Measurements from ENCODE around the gene MT1X.
"Not testable (repeated sequence)": the region's sequence is repeated elsewhere in the genome, so short reads cannot be mapped to it uniquely, and the experiment has no call there.

The MT1X gene

DNA sequence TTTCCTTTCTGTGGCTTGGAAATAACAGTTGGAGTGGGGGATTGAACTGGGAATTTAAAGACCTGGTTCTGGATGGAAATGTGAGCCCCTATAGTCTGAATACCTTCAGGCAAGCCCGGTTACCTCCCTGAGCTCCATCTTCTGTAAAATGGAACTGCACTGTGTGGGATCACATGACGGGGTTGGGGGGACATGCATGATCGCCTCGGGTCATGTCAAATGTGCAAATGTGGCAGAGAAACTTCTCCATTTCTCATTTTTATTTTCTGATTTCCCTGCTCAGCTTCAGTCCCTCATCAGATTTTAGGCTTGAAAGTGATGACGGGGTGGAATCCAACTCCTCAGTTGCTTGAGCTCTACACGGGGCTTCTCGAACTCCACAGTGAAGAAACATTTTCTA lies 29.1 kb upstream of the MT1X start:
- DNase-seq (ENCODE audit: low read depth in 2 of 3, low spot score in 2 of 3): no peak

DNA sequence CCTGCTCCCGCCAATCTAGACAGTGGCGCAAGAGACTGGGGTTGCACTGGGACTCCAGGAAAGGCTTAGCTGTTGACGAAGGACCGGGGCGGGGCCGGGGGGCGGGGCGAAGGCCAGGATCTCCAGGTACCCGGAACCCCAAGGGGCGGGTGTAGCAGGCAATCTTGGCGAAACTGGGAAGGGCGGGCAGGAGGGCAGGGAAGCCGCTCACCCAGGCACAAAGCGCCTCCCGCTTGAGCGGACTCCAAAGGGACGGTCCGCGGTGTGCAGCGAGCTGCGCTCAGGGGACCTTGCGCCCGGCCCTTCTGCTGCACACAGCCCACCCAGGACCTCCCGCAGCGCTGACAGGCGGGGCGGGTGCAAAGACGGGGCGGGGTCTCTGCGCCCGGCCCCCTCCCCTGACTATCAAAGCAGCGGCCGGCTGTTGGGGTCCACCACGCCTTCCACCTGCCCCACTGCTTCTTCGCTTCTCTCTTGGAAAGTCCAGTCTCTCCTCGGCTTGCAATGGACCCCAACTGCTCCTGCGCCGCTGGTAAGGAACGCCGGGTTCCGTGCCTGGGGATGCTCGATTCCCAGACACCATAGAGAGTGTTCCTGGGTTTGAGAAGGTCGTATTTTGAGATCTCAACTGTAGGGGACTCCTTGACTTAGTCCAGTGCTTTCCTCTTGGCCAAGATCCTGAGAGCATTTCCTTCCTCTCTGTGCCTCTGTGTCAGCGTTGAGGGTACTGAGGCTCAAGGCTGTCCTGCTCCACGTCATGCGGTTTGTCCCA lies 24.5 kb upstream of the MT1X start, which contains the start of gene MT1F:
Gene MT1F (plus strand): TSS at position 405 of the 772 bp plus-strand sequence. CDS start 100 bp downstream, at position 505.
- peak in 2 of 3 experiments; percentile 41 to 68 for DNase-seq (ENCODE audit: low read depth in 2 of 3, low spot score in 2 of 3)

DNA sequence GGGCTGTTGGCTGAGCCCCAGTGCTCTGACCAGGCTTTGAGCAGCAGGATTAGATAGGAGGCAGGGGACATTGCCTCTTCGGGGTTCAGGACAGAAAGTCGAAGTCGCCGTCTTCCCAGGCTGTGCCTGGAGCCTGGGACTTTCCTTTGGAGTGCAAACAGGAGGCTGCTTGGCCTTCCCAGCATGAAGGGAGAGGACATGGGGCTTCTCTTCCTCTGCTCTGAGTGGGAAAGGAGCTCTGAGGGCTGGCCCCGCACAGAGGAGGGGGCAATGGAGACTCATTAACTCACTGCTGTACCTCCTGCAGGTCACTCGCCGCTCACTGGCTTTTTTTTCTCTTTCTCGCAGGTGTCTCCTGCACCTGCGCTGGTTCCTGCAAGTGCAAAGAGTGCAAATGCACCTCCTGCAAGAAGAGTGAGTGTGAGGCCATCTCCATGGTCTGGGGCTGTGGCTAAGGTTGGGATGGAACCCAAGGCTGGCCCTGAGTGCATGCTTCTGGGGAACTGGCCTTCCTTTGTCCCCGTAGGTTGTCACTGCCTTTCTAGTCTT lies 23.9 kb upstream of the MT1X start:
- no peak for DNase-seq (ENCODE audit: low read depth in 2 of 3, low spot score in 2 of 3)

DNA sequence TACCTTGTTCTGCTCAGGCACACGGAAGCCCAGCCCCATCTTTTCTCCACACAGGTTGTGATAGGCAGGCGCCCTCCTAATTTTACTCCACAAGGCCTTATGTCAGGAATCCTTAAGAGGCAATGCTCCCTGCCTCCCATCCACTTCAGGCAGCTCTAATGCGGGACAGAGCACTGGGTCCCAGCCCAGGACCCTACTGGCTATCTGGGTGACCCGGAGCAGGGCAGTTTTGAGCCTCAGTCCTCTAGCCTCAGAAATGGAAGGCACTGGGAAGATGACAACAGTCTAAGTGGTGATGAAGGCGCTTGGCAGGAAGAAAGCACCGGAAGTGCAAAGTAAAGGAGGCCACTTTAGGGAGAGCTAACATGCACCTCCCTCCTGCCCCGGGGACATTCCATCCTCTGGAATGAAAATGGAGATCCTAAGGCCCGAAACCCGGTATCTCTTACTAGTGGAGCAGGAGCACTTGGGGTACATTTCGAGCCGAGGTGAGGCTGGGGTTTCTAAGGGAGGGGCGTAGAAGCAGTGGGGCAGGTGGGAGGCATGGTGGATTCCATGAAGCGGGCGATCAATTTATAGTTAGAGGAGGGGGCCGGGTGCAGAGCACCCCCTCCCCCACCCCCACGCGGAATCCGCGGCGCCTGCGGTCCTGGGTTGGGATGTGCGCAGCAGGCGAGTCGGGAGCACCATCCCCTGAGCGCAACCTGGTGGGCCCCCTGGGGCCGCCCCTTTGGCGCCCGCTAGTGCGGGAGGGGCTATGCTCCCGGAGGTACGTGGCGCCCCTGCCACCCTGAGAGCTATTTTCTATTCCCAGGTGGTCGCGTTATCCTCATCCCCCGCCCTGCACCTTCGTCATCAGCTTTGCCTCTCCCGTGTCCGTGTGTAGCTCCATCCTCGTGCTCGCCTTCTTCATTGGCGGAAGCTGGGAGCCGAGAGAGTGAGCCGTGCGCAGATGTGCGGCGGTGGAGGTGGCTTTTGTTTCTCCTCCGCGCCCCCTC lies 19.6 kb upstream of the MT1X start:
- no peak for DNase-seq (ENCODE audit: low read depth in 2 of 3, low spot score in 2 of 3)

DNA sequence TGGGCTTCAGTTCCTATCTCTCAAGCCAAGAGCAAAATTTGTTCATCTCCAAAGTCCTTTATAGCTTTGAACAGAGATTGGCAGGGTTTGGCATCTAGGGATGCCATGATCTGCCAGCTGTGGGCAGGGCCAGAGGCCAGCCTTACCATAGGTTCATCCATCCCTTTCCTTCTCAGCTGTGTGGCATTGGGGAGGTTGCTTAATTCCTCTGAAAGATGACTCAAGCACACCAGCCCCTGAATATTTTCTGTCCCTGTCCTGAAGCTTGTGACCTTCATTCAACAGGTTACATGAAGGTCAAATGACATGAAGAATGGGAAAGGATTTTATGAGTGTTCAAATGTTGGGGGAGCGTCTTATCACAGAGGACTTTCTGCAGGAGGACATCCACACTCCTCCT lies 17.8 kb upstream of the MT1X start:
- DNase-seq (ENCODE audit: low read depth in 2 of 3, low spot score in 2 of 3): no peak

DNA sequence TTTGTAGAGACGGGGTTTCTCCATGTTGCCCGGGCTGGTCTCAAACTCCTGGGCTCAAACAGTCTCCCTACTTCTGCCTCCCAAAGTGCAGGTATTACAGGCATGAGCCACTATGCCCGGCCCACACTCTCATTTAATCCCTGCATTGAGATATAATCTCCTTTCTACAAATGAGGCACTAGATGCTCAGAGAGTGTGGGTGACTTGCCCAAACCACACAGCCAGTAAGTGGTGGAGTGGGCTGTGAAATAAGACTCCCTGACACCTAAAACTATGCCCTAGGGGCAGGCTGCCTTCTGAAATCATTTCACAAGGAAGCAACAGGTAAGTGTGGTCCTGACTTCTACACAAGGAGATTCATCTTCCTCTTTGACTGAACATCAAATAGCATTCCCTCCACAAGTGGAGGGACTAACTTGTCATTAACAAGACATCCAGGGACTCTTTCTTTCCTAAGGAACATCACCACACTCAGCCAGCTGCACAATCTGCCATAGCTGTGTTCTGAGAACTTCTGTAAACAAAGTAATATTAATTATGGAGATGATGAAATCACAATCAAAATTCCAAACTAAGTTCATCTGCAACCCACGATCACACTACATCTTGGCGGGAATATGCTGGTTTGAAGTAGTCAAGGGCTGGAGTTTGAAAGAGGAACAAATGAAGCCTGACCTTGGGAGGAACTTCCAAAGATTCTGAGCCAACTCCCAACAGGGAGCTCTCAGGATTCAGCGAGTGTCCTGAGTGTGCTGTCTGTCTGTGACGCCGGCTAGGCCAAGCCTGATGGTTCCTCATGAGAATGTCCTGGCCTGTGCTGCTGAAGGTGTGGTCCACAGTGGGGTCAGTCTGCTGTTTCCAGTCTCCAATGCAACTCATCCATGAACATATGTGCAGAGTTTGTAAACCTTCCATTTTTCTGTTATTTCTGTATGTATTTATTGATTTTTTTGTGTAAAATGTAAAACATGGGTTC lies 16.7 kb upstream of the MT1X start:
- DNase-seq (ENCODE audit: low read depth in 2 of 3, low spot score in 2 of 3): not testable (repeated sequence)

DNA sequence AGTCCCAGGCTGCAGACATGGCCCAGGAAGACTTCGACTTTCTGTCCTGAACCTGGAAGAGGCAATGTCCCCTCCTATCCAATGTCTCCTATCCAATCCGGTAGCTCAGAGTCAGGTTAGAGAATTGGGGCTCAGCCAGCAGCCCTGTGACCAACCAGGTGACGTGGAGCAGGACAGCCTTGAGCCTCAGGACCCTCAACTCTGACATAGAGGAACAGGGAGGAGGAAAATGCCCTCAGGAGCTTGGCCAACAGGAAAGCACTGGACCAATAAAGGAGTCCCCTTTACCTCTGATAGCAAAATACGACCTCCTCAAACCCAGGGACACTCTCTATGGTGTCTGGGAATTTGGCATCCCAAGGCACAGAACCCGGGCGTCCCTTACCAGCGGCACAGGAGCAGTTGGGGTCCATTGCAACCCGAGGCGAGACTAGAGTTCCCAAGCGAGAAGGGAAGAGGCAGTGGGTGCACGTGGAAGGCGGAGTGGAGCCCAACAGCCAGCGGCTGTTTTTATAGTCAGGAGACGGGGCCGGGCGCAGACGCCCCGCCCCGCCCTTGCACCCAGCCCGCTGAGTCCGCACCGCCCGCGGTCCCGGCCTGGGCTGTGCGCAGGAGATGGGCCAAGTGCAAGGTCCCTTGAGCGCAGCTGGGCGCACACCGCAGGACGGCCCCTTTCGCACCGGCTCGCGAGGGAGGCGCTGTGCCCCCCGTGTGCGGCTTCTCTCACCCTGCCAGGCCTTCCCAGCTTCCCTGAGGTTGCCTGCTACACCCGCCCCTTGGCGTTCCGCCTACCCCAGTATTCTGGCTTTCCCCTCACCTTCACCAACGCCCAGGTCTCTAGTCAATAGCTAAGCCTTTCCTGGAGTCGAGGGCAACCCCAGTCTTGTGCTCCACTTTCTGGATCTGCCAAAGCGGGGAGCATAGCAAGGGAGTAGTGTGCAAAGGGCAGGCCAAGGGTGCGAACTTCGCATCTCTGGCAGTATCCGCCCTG lies 14.4 kb upstream of the MT1X start, which contains the start of gene MT1G:
Gene MT1G (minus strand): TSS at position 485 of the 991 bp plus-strand sequence. CDS start 72 bp downstream, at position 413.
- DNase-seq (ENCODE audit: low read depth in 2 of 3, low spot score in 2 of 3): no peak

DNA sequence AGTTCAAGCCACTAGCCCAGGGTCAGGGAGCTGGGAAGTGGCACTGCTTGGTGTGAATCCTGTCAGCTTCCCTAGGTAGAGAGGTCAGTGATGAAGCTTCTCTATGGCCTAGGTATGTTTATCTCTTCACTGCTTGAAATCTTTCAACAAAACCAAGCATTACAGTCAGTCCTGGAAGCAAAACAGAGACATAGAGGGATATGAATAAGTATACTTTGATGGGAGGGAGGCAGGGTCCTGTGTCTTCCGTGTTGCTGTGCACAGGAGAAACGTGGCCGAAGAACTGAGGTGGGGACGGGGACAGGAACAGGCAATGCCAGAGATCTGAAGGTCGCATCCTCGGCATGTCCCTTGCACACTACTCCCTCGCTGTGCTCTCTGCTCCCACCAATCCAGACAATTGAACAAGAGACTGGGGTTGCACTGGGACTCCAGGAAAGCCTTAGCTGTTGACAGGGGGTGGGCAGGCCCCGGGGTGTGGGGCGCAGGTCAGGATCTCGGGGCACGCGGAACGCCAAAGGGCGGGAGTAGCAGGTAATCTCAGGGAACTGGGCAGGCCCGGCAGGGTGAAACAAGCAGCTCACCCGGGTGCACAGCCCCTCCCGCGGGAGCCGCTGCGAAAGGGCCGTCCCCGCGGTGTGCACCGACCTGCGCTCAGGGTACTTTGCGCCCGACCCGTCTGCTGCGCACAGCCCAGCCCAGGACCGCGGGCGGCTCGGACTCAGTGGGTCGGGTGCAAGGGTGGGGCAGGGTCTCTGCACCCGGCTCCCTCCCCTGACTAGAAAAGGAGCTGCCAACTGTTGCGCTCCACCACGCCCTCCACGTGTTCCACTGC lies 13.0 kb upstream of the MT1X start, which contains the start of gene MT1H:
Gene MT1H (plus strand): TSS at position 810 of the 835 bp plus-strand sequence. CDS start 71 bp downstream, outside the sequence.
- no peak for DNase-seq (ENCODE audit: low read depth in 2 of 3, low spot score in 2 of 3)

DNA sequence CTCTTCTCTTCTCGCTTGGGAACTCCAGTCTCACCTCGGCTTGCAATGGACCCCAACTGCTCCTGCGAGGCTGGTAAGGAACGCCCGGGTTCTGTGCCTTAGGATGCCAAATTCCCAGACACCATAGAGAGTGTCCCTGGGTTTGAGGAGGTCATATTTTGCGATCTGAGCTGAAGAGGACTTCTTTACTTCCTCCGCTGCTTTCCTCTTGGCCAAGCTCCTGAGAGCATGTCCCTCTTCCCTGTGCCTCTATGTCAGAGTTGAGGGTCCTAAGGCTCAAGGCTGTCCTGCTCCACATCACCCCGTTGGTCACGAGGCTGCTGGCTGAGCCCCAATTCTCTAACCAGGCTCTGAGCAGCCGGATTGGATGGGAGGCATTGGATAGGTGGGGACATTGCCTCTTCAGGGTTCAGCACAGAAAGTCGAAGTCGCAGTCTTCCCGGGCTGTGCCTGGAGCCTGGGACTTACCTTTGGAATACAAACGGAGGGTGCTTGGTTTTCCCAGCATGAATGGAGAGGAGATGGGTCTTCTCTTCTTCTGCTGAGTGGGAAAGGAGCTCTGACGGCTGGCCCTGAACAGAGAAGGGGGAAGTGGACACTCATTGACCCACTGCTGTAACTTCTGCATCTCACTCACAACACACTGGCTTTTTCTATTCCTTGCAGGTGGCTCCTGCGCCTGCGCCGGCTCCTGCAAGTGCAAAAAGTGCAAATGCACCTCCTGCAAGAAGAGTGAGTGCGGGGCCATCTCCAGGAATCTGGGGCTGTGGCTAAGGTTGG lies 12.2 kb upstream of the MT1X start:
- no peak for DNase-seq (ENCODE audit: low read depth in 2 of 3, low spot score in 2 of 3)

DNA sequence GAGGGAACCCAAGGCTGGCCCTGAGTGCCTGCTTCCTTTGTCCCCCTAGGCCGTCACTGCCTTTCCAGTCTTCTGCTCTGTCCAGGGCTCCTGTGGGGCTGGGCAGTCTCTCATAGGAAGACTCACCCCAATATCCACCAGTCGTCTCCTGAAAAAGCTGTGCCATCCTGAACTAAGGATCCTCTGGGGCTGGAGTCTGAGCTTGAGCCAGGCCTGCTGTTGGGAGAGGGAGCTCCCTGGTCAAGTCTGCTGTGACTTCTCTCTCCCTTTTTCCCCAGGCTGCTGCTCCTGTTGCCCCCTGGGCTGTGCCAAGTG lies 11.7 kb upstream of the MT1X start:
- DNase-seq (ENCODE audit: low read depth in 2 of 3, low spot score in 2 of 3): no peak

DNA sequence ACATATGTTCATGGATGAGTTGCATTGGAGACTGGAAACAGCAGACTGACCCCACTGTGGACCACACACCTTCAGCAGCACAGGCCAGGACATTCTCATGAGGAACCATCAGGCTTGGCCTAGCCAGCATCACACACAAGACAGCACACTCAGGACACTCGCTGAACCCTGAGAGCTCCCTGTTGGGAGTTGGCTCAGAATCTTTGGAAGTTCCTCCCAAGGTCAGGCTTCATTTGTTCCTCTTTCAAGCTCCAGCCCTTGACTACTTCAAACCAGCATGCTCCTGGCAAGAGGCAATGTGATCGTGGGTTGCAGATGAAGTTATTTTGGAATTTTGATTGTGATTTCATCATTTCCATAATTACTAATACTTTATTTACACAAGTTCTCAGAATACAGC lies 10.6 kb upstream of the MT1X start:
- DNase-seq (ENCODE audit: low read depth in 2 of 3, low spot score in 2 of 3): not testable (repeated sequence)

DNA sequence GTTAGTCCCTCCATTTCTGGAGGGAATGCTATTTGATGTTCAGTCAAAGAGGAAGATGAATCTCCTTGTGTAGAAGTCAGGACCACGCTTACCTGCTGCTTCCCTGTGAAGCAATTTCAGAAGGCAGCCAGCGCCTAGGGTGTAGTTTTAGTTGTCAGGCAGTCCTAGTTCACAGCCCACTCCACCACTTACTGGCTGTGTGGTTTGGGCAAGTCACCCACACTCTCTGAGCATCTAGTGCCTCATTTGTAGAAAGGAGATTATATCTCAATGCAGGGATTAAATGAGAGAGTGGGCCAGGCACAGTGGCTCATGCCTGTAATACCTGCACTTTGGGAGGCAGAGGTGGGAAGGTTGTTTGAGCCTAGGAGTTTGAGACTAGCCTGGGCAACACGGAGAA lies 10.1 kb upstream of the MT1X start:
- not testable (repeated sequence) for DNase-seq (ENCODE audit: low read depth in 2 of 3, low spot score in 2 of 3)

DNA sequence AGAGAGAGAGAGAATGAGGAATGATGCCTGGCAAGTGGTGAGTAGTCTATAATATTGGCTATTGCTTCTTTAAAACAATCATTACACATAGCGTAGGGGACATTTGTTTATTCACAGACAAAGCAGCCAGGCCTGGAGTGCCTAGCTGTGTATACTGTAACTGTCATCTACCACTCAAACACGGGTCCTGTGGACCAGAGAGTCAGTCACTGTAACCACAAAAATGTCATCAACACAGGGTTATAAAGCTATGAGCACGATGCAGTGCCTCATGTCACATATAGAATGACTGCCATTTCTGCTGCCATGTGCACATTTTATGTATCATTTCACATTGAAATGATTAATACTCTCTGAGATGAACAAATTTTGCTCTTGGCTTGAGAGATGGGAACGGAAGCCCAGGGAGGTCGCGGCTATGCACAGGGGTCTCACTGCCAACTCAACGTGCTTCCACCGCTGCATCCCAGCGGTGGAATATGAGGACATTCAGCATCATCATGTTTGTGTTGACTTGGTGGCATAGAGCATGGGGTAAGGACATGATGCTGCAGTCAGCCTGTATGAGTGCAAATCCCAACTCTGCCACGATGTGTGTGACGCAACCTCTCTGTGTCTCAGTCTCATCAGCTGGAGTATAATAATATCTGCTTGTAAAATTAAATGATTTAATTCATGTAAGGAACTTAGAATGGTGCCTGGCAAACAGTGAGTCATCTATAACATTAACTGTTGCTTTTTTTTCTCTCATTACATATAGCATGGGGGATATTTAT lies 9.3 kb upstream of the MT1X start:
- no peak for DNase-seq (ENCODE audit: low read depth in 2 of 3, low spot score in 2 of 3)

DNA sequence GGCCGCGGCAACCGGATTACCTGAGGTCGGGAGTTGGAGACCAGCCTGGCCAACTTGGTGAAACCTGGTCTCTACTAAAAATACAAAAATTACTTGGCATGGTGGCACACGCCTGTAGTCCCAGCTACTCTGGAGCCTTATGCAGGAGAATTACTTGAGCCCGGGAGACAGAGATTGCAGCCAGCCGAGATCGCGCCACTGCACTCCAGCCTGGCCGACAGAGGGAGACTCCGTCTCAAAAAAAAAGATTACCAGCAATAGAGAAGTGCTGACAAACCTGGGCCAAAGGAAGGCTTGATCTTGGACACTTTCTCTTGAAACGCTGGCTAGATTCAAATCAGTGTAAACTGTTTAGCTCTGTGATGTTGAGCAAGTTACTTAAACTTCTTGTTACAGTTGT lies 8.3 kb upstream of the MT1X start:
- no peak for DNase-seq (ENCODE audit: low read depth in 2 of 3, low spot score in 2 of 3)

DNA sequence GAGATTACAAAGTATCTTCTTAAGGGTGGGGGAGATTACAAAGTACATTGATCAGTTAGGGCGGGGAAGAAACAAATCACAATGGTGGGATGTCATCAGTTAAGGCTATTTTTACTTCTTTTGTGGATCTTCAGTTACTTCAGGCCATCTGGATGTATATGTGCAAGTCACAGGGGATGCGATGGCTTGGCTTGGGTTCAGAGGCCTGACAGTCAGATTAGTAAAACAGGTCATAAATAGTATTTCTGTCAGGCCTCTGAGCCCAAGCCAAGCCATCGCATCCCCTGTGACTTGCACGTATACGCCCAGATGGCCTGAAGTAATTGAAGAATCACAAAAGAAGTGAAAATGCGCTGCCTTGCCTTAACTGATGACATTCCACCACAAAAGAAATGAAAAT lies 7.7 kb upstream of the MT1X start:
- not testable (repeated sequence) for DNase-seq (ENCODE audit: low read depth in 2 of 3, low spot score in 2 of 3)

DNA sequence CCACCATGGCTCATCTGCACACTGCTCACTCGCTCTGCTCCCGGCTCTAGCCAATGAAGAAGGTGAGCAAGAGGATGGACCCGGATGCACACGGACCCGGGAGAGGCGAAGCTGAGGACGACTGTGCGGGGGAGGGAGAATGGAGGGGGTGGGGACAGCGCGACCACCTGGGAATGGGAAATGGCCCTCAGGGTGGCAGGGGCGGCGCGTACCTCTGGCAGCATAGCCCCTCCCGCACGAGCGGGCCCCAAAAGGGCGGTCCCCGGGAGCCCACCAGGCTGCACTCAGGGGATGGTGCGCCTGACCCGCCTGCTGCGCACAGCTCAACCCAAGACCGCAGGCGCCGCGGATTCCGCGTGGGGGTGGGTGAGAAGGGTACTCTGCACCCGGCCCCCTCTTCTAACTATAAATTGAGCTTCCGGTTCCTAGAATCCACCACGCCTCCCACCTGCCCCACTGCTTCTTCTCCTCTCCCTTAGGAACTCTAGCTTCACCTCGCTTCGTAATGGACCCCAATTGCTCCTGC lies 6.5 kb upstream of the MT1X start:
- DNase-seq (ENCODE audit: low read depth in 2 of 3, low spot score in 2 of 3): no peak
